PC-3 (cell line): Measurements from ENCODE around the gene CAPN1. TPM values are rescaled to one million over a fixed set of nuclear protein-coding genes. Genes with fewer than 3 reads are reported as not detected.
A peak's percentile ranks its signal among the peaks of the same experiment; 100 is the strongest.

Experiments used
- ATAC-seq: fragments of 200-7000 bp; cut with Tn5 transposase; 2 replicates; pipeline ENCODE4 v1.9.1; 2020; ENCODE audit warnings: mild to moderate bottlenecking, moderate library complexity
- BruUV-seq: library from RNA; stranded (reverse); fragments of 400-500 nt; replicated peaks from 2 replicates; lab custom pipeline; 2021; lab: Mats Ljungman, UMichigan
- CTCF ChIA-PET: fragments of 300-600 bp; sonication (Branson Sonifier 250); formaldehyde crosslinking; loops from one replicate; lab custom pipeline; 2022; ENCODE audit warnings: antibody characterized with exemption; lab: Charles Lee
- POLR2A ChIA-PET: fragments of 300-600 bp; sonication (Branson Sonifier 250); formaldehyde crosslinking; loops from one replicate; lab custom pipeline; 2022; ENCODE audit warnings: antibody characterized with exemption; ENCODE audit not compliant: unreplicated experiment; lab: Charles Lee
- DNase-seq: peaks from one replicate; pipeline ENCODE4 v3.0.0-alpha.2; 2015
- H2AFZ ChIP-seq: fragments of 300-600 bp; sonication (generic); 2 replicates; pipeline ENCODE4 v1.6.0; 2016; ENCODE audit warnings: antibody characterized with exemption, low read length
- H3F3A ChIP-seq: fragments of 300-600 bp; sonication (generic); one replicate; pipeline ENCODE4 v1.6.0; 2017; ENCODE audit warnings: antibody characterized with exemption, low read length, control low read depth, mild to moderate bottlenecking; ENCODE audit not compliant: unreplicated experiment
- H3K27ac ChIP-seq: fragments of 300-600 bp; sonication (generic); 2 replicates; pipeline ENCODE4 v1.5.1; 2016; ENCODE audit warnings: mild to moderate bottlenecking, low read length
- H3K27me3 ChIP-seq: fragments of 300-600 bp; sonication (generic); 2 replicates; pipeline ENCODE4 v1.6.1; 2016; ENCODE audit warnings: low read length, mixed read lengths
- H3K36me3 ChIP-seq: fragments of 300-600 bp; sonication (generic); 2 replicates; pipeline ENCODE4 v1.6.1; 2016; ENCODE audit warnings: low read depth, mixed run types, low read length, mixed read lengths
- H3K4me1 ChIP-seq: fragments of 300-600 bp; sonication (generic); 2 replicates; pipeline ENCODE4 v1.5.1; 2016; ENCODE audit warnings: low read length; ENCODE audit not compliant: insufficient read depth
- H3K4me2 ChIP-seq: fragments of 300-600 bp; sonication (generic); 2 replicates; pipeline ENCODE4 v1.6.0; 2016; ENCODE audit warnings: low read length
- H3K4me3 ChIP-seq: fragments of 300-600 bp; sonication (generic); 2 replicates; pipeline ENCODE4 v1.5.1; 2016; ENCODE audit warnings: mild to moderate bottlenecking, low read length, mixed read lengths
- H3K79me2 ChIP-seq: fragments of 300-600 bp; sonication (generic); 2 replicates; pipeline ENCODE4 v1.6.1; 2017; ENCODE audit warnings: low read length, mixed read lengths
- H3K9ac ChIP-seq: fragments of 300-600 bp; sonication (generic); 2 replicates; pipeline ENCODE4 v1.6.0; 2016; ENCODE audit warnings: mild to moderate bottlenecking, low read length
- H3K9me2 ChIP-seq: fragments of 300-600 bp; sonication (generic); replicated peaks from 2 replicates; pipeline ENCODE4 v1.6.1; 2016; ENCODE audit warnings: mixed run types, low read length, mixed read lengths
- H3K9me3 ChIP-seq: fragments of 300-600 bp; sonication (generic); 2 replicates; pipeline ENCODE4 v1.6.1; 2016; ENCODE audit warnings: low read length, mixed read lengths
- H4K20me1 ChIP-seq: fragments of 300-600 bp; sonication (generic); 2 replicates; pipeline ENCODE4 v1.6.1; 2016; ENCODE audit warnings: low read length, mixed read lengths
- EZH2 ChIP-seq: fragments of 300-600 bp; sonication (generic); IDR thresholded peaks from one replicate; pipeline ENCODE4 v1.6.1; 2017; ENCODE audit warnings: antibody characterized with exemption, mild to moderate bottlenecking, low read length; ENCODE audit not compliant: unreplicated experiment
- EZH2phosphoT487 ChIP-seq: fragments of 300-600 bp; sonication (generic); IDR thresholded peaks from 2 replicates; pipeline ENCODE4 v1.6.1; 2018; ENCODE audit warnings: mild to moderate bottlenecking, antibody characterized with exemption, low read length, borderline replicate concordance
- intact Hi-C: fragments of 100-400 bp; cut with micrococcal nuclease; formaldehyde crosslinking; loops from 2 replicates; pipeline ENCODE4 v1.9.0; 2023
- total RNA-seq: library from RNA; depleted of rRNA; stranded (reverse); fragments of >200 nt; gene quantifications from 2 replicates; pipeline ENCODE4 v1.2.3, GENCODE V29; 2014
- TF ChIP-seq, protein P1 (sequence below): fragments of 300-600 bp; sonication (generic); conservative IDR thresholded peaks from 2 replicates; pipeline ENCODE4 v1.5.1; 2017; ENCODE audit warnings: antibody characterized with exemption, low read depth, mild to moderate bottlenecking, low read length

CAPN1 gene
- total RNA-seq, 1 experiment from 2014 or later: 307 TPM

DNA sequence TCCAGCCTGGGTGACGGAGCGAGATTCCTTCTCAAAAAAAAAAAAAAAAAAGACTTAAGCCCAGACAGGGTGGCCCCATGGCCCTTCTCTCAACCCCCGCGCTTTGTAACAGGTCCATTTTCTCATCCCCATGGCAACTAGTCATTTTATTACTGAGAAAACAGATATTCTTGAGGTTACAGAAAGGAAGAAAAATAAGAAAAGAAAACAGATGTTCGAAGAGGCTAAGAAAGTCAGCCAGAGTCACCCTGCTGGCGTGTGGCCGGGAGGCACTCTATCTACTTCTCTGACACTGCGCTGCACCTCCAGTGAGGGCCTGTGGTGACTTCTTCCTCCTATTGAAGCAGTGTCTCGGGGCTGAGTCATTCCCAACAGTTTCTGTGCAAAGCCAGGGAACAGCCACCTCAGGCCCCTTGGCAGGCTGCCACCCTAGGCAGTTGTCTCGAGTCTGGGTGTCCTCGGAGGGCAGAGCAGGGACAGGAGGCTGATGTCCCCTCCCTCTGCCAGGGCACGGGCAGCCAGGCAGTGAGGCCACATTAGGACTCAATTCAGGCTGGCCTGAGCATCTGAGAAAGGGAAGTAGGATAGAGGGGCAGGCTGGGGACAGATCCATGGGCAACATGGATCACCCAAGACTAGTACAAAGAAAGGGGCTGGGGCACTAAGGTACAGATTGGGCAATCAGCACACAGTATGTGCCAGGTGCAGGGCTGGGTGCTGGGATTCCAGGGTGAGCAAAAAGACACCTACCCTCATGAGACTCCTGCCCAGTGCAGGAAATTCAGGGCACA lies 31.0 kb upstream of the CAPN1 start:
- BruUV-seq: no TSS peak
- H3K9me3 ChIP-seq: no peaks in the 10 kb centered on the region
- ATAC-seq (peak; percentile 100), DNase-seq (peak; percentile 98)
- H3K4me3 ChIP-seq: peak overlapping the region; percentile 23; the same call in 1 of the 2 replicates
- H3K79me2 ChIP-seq: no peaks in the 10 kb centered on the region
- no peaks in the 10 kb centered on the region for H3K27me3 ChIP-seq
- no peaks in the 10 kb centered on the region for H4K20me1 ChIP-seq
- H3K36me3 ChIP-seq: no peaks in the 10 kb centered on the region
- no peaks in the 10 kb centered on the region for H3K9me2 ChIP-seq
- H3K4me2 ChIP-seq: peak overlapping the region; percentile 74
- H3F3A ChIP-seq: no peaks in the 10 kb centered on the region
- intact Hi-C loops: no loop called here
- H3K4me1 ChIP-seq: peaks cover 18% of the 10 kb centered on the region
- peak overlapping the region; percentile 47 for H3K27ac ChIP-seq
- H2AFZ ChIP-seq: peak overlapping the region; percentile 63
- H3K9ac ChIP-seq: no peak overlapping the region
- TF ChIP-seq, protein P1, sequence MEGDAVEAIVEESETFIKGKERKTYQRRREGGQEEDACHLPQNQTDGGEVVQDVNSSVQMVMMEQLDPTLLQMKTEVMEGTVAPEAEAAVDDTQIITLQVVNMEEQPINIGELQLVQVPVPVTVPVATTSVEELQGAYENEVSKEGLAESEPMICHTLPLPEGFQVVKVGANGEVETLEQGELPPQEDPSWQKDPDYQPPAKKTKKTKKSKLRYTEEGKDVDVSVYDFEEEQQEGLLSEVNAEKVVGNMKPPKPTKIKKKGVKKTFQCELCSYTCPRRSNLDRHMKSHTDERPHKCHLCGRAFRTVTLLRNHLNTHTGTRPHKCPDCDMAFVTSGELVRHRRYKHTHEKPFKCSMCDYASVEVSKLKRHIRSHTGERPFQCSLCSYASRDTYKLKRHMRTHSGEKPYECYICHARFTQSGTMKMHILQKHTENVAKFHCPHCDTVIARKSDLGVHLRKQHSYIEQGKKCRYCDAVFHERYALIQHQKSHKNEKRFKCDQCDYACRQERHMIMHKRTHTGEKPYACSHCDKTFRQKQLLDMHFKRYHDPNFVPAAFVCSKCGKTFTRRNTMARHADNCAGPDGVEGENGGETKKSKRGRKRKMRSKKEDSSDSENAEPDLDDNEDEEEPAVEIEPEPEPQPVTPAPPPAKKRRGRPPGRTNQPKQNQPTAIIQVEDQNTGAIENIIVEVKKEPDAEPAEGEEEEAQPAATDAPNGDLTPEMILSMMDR: no peak
- 0 out of 2 replicates have a peak, but pooled peaks have one; percentile 39 for TF ChIP-seq EZH2phosphoT487
- ChIA-PET CTCF (no interaction called here), POLR2A (no interaction called here)

DNA sequence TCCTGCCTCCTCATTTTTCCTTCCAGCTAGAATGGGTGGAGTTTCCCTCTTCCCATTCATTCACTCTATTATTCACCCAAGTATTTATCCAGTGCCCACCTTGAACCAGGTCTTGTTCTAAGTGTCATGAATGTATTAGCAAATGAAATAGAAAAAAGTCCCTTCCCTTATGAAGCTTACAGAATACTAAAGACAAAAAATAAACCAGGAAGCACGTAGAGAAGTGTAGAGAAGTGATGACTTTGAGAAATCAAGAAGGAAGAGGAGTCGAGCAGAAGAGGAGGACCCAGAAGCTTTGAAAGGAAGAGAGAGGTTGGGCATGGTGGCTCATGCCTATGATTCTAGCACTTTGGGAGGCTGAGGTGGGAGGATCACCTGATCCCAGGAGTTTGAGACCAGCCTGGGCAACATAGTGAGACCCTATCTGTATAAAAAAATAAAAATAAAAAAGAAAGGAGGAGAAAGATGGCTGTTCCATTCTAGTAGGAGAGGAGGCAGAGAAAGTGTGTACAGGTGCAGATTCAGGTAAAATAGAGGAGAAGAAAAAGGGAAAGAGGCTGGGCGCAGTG lies 30.3 kb upstream of the CAPN1 start:
- Histone ChIP-seq H3F3A (no peaks in the 10 kb centered on the region), H3K4me1 (peaks cover 18% of the 10 kb centered on the region), H3K27ac (peak overlapping the region; percentile 47), H4K20me1 (no peaks in the 10 kb centered on the region), H2AFZ (peak overlapping the region; percentile 63; the same call in 1 of the 2 replicates), H3K27me3 (no peaks in the 10 kb centered on the region), H3K9ac (no peak overlapping the region), H3K36me3 (no peaks in the 10 kb centered on the region), H3K79me2 (no peaks in the 10 kb centered on the region), H3K4me3 (peak overlapping the region; percentile 23; the same call in 1 of the 2 replicates), H3K9me2 (no peaks in the 10 kb centered on the region), H3K9me3 (no peaks in the 10 kb centered on the region), H3K4me2 (peak overlapping the region; percentile 74)
- POLR2A ChIA-PET: no interaction called here
- no peak for TF ChIP-seq EZH2phosphoT487
- no peak for TF ChIP-seq EZH2
- TF ChIP-seq, protein P1: no peak
- BruUV-seq: no TSS peak
- intact Hi-C loops: no loop called here
- no peak for ATAC-seq
- CTCF ChIA-PET: no interaction called here
- no peak for DNase-seq

DNA sequence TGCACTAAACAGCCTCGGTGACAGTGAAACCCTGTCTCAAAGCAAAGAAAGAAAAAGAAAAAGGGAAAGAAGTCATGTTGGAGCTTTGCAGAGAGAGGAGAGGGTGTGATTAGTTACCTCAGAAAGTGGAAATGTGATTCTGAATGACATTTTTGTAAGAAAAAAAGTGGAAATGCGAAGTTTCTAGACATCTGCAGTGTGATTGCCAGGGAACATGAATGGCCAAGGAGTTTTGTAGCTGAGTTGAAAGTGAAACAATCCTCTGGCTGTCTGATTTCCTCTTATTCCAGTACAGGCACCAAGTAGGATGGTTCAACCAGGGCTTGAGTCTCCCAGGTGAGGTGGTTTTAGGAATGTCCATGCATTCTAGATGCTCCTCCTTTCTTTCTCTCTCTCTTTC lies 29.6 kb upstream of the CAPN1 start:
- Histone ChIP-seq H3K9me2 (no peaks in the 10 kb centered on the region), H3K79me2 (no peaks in the 10 kb centered on the region), H4K20me1 (no peaks in the 10 kb centered on the region), H3K9ac (no peak overlapping the region), H3K4me1 (peaks cover 18% of the 10 kb centered on the region), H3K36me3 (no peaks in the 10 kb centered on the region), H3K9me3 (no peaks in the 10 kb centered on the region), H2AFZ (no peak overlapping the region), H3K27ac (no peak overlapping the region), H3K27me3 (no peaks in the 10 kb centered on the region), H3F3A (no peaks in the 10 kb centered on the region), H3K4me3 (no peak overlapping the region), H3K4me2 (no peak overlapping the region)
- CTCF ChIA-PET: no interaction called here
- no peak for ATAC-seq
- no peak for DNase-seq
- TF ChIP-seq EZH2phosphoT487 (no peak), EZH2 (no peak)
- TF ChIP-seq, protein P1: no peak
- no TSS peak for BruUV-seq
- intact Hi-C loops: no loop called here
- POLR2A ChIA-PET: no interaction called here
